H1 (cell line): ENCODE measurements around the gene ABCF2. TPM values are rescaled to one million over a fixed set of nuclear protein-coding genes. Genes with fewer than 3 reads are reported as not detected.

Source experiments
- CTCF ChIA-PET: fragments of 300-600 bp; sonication (Branson Sonifier 250); formaldehyde crosslinking; loops from one replicate; lab custom pipeline; 2021; ENCODE audit not compliant: partially characterized antibody; lab: Charles Lee
- POLR2A ChIA-PET: fragments of 300-600 bp; sonication (Branson Sonifier 250); formaldehyde crosslinking; loops from one replicate; lab custom pipeline; 2021; ENCODE audit warnings: inconsistent platforms; ENCODE audit not compliant: partially characterized antibody; lab: Charles Lee
- DNase-seq, 2 experiments: peaks; one replicate each; pipeline versions ENCODE4 v3.0.0 to v3.0.0-alpha.2; 2010 to 2022; ENCODE audit warnings: low spot score in 2 of 2, low read depth in 1 of 2, mixed read lengths in 1 of 2
- FAIRE-seq: peaks from 2 replicates; lab custom pipeline; 2011; peaks lifted over from hg19 to GRCh38; lab: Jason Lieb, UNC
- H2AFZ ChIP-seq: 2 replicates; pipeline ENCODE4 v1.8.1; 2012; ENCODE audit warnings: low read length, inconsistent platforms
- H2AK5ac ChIP-seq: 2 replicates; pipeline ENCODE4 v1.6.1; 2013; ENCODE audit warnings: low read depth, low read length
- H2BK120ac ChIP-seq: replicated peaks from 2 replicates; pipeline ENCODE3; 2013; ENCODE audit warnings: low read depth, low read length, inconsistent platforms
- H2BK12ac ChIP-seq: 2 replicates; pipeline ENCODE4 v1.6.1; 2013; ENCODE audit warnings: low read depth, low read length
- H2BK15ac ChIP-seq: 2 replicates; pipeline ENCODE4 v1.6.1; 2013; ENCODE audit warnings: low read length
- H2BK20ac ChIP-seq: 2 replicates; pipeline ENCODE4 v1.6.1; 2013; ENCODE audit warnings: low read length
- H2BK5ac ChIP-seq: 2 replicates; pipeline ENCODE4 v1.6.1; 2013; ENCODE audit warnings: low read depth, low read length
- H3K14ac ChIP-seq: 2 replicates; pipeline ENCODE4 v1.6.1; 2013; ENCODE audit warnings: inconsistent platforms; ENCODE audit not compliant: insufficient read length
- H3K18ac ChIP-seq: 2 replicates; pipeline ENCODE4 v1.6.1; 2013; ENCODE audit warnings: low read length; ENCODE audit errors: extremely low read depth
- H3K23ac ChIP-seq: 2 replicates; pipeline ENCODE4 v1.6.1; 2013; ENCODE audit warnings: inconsistent platforms; ENCODE audit not compliant: insufficient read length
- H3K23me2 ChIP-seq: 2 replicates; pipeline ENCODE4 v1.6.1; 2013; ENCODE audit warnings: low read depth, low read length
- H3K27ac ChIP-seq: 2 replicates; pipeline ENCODE4 v1.6.1; 2011; ENCODE audit warnings: low read depth, low read length, inconsistent platforms
- H3K27me3 ChIP-seq, 4 experiments: replicated peaks in 1 of 4; 1 replicate in 1 of 4; 2 replicates in 3 of 4; pipeline versions ENCODE4 v1.6.1 to v1.8.1; 2011 to 2013; ENCODE audit warnings: low read length in 3 of 4, mild to moderate bottlenecking in 3 of 4, inconsistent platforms in 2 of 4, mixed read lengths in 2 of 4, moderate library complexity in 1 of 4; ENCODE audit not compliant: control insufficient read depth in 3 of 4, insufficient read depth in 3 of 4; ENCODE audit errors: extremely low read depth in 1 of 4
- H3K36me3 ChIP-seq, 4 experiments: 2 replicates each; pipeline versions ENCODE4 v1.6.1 to v1.8.1; 2011 to 2013; ENCODE audit warnings: mild to moderate bottlenecking in 4 of 4, low read length in 3 of 4, moderate library complexity in 2 of 4, control low read depth in 1 of 4, inconsistent platforms in 1 of 4; ENCODE audit not compliant: insufficient read depth in 4 of 4, control insufficient read depth in 2 of 4
- H3K4ac ChIP-seq: replicated peaks from 2 replicates; pipeline ENCODE3; 2013; ENCODE audit warnings: low read length, low read depth, mixed read lengths, inconsistent platforms; ENCODE audit not compliant: insufficient read length
- H3K4me1 ChIP-seq, 4 experiments: replicated peaks in 1 of 4; 1 replicate in 1 of 4; 2 replicates in 3 of 4; pipeline versions ENCODE4 v1.6.1 to v1.8.1; 2011 to 2013; ENCODE audit warnings: low read length in 3 of 4, inconsistent platforms in 2 of 4, mixed read lengths in 1 of 4; ENCODE audit not compliant: insufficient read depth in 4 of 4, control insufficient read depth in 3 of 4
- H3K4me2 ChIP-seq, 2 experiments: 2 replicates each; pipeline versions ENCODE4 v1.6.1 to v1.8.1; 2011 to 2013; ENCODE audit warnings: low read depth in 2 of 2, low read length in 2 of 2, control low read depth in 1 of 2, inconsistent platforms in 1 of 2, mild to moderate bottlenecking in 1 of 2; ENCODE audit not compliant: insufficient read depth in 1 of 2
- H3K4me3 ChIP-seq, 4 experiments: fragments of 200-600, 300-600 bp in 1 of 4; sonication (generic), shearing (Covaris generic), sonication (Bioruptor Twin) in 1 of 4; 2 replicates each; pipeline versions ENCODE4 v1.5.1 to v1.8.1; 2011 to 2016; ENCODE audit warnings: low read length in 4 of 4, low read depth in 3 of 4, control low read depth in 2 of 4, inconsistent platforms in 2 of 4, mild to moderate bottlenecking in 2 of 4, mixed read lengths in 1 of 4, moderate library complexity in 1 of 4; ENCODE audit not compliant: insufficient read depth in 2 of 4; ENCODE audit errors: extremely low read depth in 1 of 4
- H3K56ac ChIP-seq: replicated peaks from 2 replicates; pipeline ENCODE3; 2013; ENCODE audit warnings: low read depth, mild to moderate bottlenecking, mixed read lengths, low read length, inconsistent platforms; ENCODE audit not compliant: insufficient read length
- H3K79me1 ChIP-seq: 2 replicates; pipeline ENCODE4 v1.6.1; 2013; ENCODE audit warnings: low read depth, low read length, control low read depth
- H3K79me2 ChIP-seq, 2 experiments: 2 replicates each; pipeline versions ENCODE4 v1.6.1 to v1.8.1; 2012 to 2013; ENCODE audit warnings: low read length in 2 of 2, mild to moderate bottlenecking in 2 of 2, inconsistent platforms in 1 of 2; ENCODE audit not compliant: insufficient read depth in 2 of 2, control insufficient read depth in 1 of 2
- H3K9ac ChIP-seq, 4 experiments: replicated peaks in 1 of 4; 1 replicate in 1 of 4; 2 replicates in 3 of 4; pipeline versions ENCODE4 v1.6.1 to v1.8.1; 2011 to 2013; ENCODE audit warnings: low read depth in 3 of 4, low read length in 3 of 4, control low read depth in 2 of 4, mild to moderate bottlenecking in 2 of 4, moderate library complexity in 2 of 4, inconsistent platforms in 1 of 4; ENCODE audit errors: extremely low read depth in 1 of 4
- H3K9me3 ChIP-seq, 2 experiments: 2 replicates each; pipeline versions ENCODE4 v1.6.1 to v1.8.1; 2012 to 2013; ENCODE audit warnings: mild to moderate bottlenecking in 2 of 2, moderate library complexity in 2 of 2, control low read depth in 1 of 2, inconsistent platforms in 1 of 2, low read depth in 1 of 2, low read length in 1 of 2, mixed read lengths in 1 of 2; ENCODE audit not compliant: insufficient read depth in 2 of 2
- H4K20me1 ChIP-seq, 2 experiments: replicated peaks in 1 of 2; 2 replicates each; pipeline versions ENCODE3 to v1.8.1; 2011 to 2013; ENCODE audit warnings: inconsistent platforms in 2 of 2, low read length in 2 of 2, mild to moderate bottlenecking in 1 of 2; ENCODE audit not compliant: insufficient read depth in 2 of 2, control insufficient read depth in 1 of 2
- H4K5ac ChIP-seq: 2 replicates; pipeline ENCODE4 v1.6.1; 2013; ENCODE audit warnings: low read length, low read depth, mixed read lengths, inconsistent platforms; ENCODE audit not compliant: insufficient read length
- H4K8ac ChIP-seq: 2 replicates; pipeline ENCODE4 v1.8.0; 2013; ENCODE audit warnings: mild to moderate bottlenecking, moderate library complexity, low read length, inconsistent platforms; ENCODE audit not compliant: insufficient read depth; ENCODE audit errors: extremely low read depth
- H4K91ac ChIP-seq: replicated peaks from 2 replicates; pipeline ENCODE3; 2013; ENCODE audit warnings: low read length, mixed read lengths, inconsistent platforms; ENCODE audit not compliant: insufficient read length
- BCL11A ChIP-seq, 2 experiments: IDR thresholded peaks; one replicate each; pipeline ENCODE4 v1.6.1; 2011; ENCODE audit warnings: low read depth in 2 of 2, low read length in 2 of 2, mild to moderate bottlenecking in 2 of 2
- CREB1 ChIP-seq: IDR thresholded peaks from 2 replicates; pipeline ENCODE4 v1.6.1; 2012; ENCODE audit warnings: inconsistent platforms
- EGR1 ChIP-seq: IDR thresholded peaks from 2 replicates; pipeline ENCODE4 v1.6.1; 2011; ENCODE audit warnings: low read depth, low read length, borderline replicate concordance
- HDAC2 ChIP-seq, 2 experiments: fragments of 300-600 bp in 1 of 2; sonication (generic) in 1 of 2; IDR thresholded peaks; 2 replicates each; pipeline ENCODE4 v1.6.1; 2011 to 2012; ENCODE audit warnings: low read depth in 2 of 2, low read length in 2 of 2, mild to moderate bottlenecking in 2 of 2, moderate library complexity in 2 of 2, borderline replicate concordance in 1 of 2, inconsistent platforms in 1 of 2
- JUND ChIP-seq: IDR thresholded peaks from 2 replicates; pipeline ENCODE4 v1.6.1; 2011; ENCODE audit warnings: mild to moderate bottlenecking, improper control_type of control experiment, low read length
- PHF8 ChIP-seq: fragments of 200-600 bp; sonication (generic); conservative IDR thresholded peaks from 2 replicates; pipeline ENCODE4 v1.7.1; 2012; ENCODE audit warnings: low read depth, mild to moderate bottlenecking, inconsistent platforms, low read length, moderate library complexity
- RAD21 ChIP-seq, 2 experiments: IDR thresholded peaks in 1 of 2; conservative IDR thresholded peaks in 1 of 2; 2 replicates each; pipeline ENCODE4 v1.6.1; 2011; ENCODE audit warnings: low read depth in 2 of 2, low read length in 2 of 2, improper control_type of control experiment in 1 of 2, inconsistent platforms in 1 of 2, mild to moderate bottlenecking in 1 of 2, moderate library complexity in 1 of 2
- SIRT6 ChIP-seq: IDR thresholded peaks from one replicate; pipeline ENCODE4 v1.7.1; 2012; ENCODE audit warnings: low read length, inconsistent platforms
- SP2 ChIP-seq: IDR thresholded peaks from 2 replicates; pipeline ENCODE4 v1.6.1; 2012; ENCODE audit warnings: mild to moderate bottlenecking, low read length, inconsistent platforms
- SP4 ChIP-seq: IDR thresholded peaks from 2 replicates; pipeline ENCODE4 v1.6.1; 2012; ENCODE audit warnings: low read length, inconsistent platforms
- SRF ChIP-seq: IDR thresholded peaks from 2 replicates; pipeline ENCODE4 v1.6.1; 2011; ENCODE audit warnings: mild to moderate bottlenecking, low read depth, low read length, moderate library complexity
- TEAD4 ChIP-seq: IDR thresholded peaks from 2 replicates; pipeline ENCODE4 v1.6.1; 2012; ENCODE audit warnings: low read depth, low read length, inconsistent platforms, mixed read lengths
- ZNF274 ChIP-seq: IDR thresholded peaks from 2 replicates; pipeline ENCODE4 v1.7.0; 2012; ENCODE audit warnings: low read length, borderline replicate concordance; ENCODE audit errors: extremely low read depth
- WGBS, 2 experiments: shearing (Covaris generic) in 1 of 2; methylation state at CpG; one replicate each; pipeline versions ENCODE4 v1.1.6 to v1.1.7; 2013 to 2015; ENCODE audit warnings: low lambda C conversion rate in 2 of 2, mixed read lengths in 2 of 2, inconsistent platforms in 1 of 2, low coverage in 1 of 2, missing lambda C conversion rate in 1 of 2; ENCODE audit not compliant: insufficient replicate concordance in 2 of 2, insufficient coverage in 1 of 2, insufficient read length in 1 of 2; ENCODE audit errors: extremely low coverage in 1 of 2, missing lambda C conversion rate in 1 of 2; 5-methylcytosine and 5-hydroxymethylcytosine counted together
- polyA plus RNA-seq, 7 experiments: library from polyadenylated mRNA; depleted of rRNA in 3 of 7; stranded (reverse) in 5 of 7; unstranded in 2 of 7; fragments of >200 nt in 5 of 7; fragments of 200-250 nt in 2 of 7; gene quantifications; 1 replicate in 5 of 7; 2 replicates in 1 of 7; 4 replicates in 1 of 7; pipeline versions ENCODE4 v1.2.1 to v1.2.3, GENCODE V29; 2011 to 2013; ENCODE audit warnings: missing spikeins in 2 of 7, mixed read lengths in 2 of 7
- total RNA-seq: library from RNA; stranded (reverse); fragmentation: NEBNext Ultra II Directional; extraction: Animal tissue kit (Norgen Biotek cat#: 25700); gene quantifications from 2 replicates; pipeline ENCODE4 v1.2.1, GENCODE V29; 2021
- TF ChIP-seq, protein P1 (sequence below): IDR thresholded peaks from 2 replicates; pipeline ENCODE4 v1.6.1; 2011; ENCODE audit warnings: low read length, improper control_type of control experiment

ABCF2 gene
- total and polyA plus RNA-seq, 2 of the 8 experiments (the other 6 are each of a cell fraction or from before 2014, with no cell fraction given) = 28.0 to 55.0 TPM

DNA sequence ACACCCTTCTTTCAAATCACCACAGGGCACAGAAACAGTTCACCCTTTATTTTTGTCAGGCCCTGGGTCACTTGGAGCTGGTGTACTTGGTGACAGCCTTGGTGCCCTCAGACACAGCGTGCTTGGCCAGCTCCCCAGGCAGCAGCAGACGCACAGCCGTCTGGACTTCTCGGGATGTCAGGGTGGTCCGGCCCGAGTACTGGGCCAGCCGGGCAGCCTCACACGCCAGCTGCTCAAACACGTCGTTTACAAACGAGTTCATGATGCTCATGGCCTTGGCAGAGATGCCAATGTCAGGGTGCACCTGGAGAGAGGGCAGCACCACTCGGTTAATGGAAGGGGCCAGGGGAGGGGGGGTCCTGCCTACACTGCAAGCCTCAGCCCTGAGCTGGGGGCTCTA is 19.2 kb downstream of the ABCF2 start:
- Histone ChIP-seq H4K5ac (no peak overlapping the region), H3K79me2 (no peaks in the 10 kb centered on the region), H2BK15ac (no peak overlapping the region), H3K27ac (no peak overlapping the region), H3K9me3 (no peaks in the 10 kb centered on the region), H2AK5ac (no peak overlapping the region), H2BK20ac (no peak overlapping the region), H3K36me3 (peaks cover 0 to 7% (median 0%) of the 10 kb centered on the region in 4 experiments; a peak in 2 of 8 replicates), H2BK12ac (no peak overlapping the region), H2AFZ (no peak overlapping the region), H3K23me2 (no peaks in the 10 kb centered on the region), H2BK120ac (no peak overlapping the region), H4K8ac (peak overlapping the region; percentile 57; the same call in 1 of the 2 replicates), H2BK5ac (no peak overlapping the region), H3K79me1 (no peaks in the 10 kb centered on the region), H3K4me3 (no peak overlapping the region), H3K4me2 (no peak overlapping the region), H3K18ac (no peak overlapping the region), H3K9ac (no peak overlapping the region), H3K23ac (no peak overlapping the region), H3K4ac (no peak overlapping the region), H3K14ac (no peak overlapping the region), H4K20me1 (peaks cover 5% of the 10 kb centered on the region in 2 experiments), H4K91ac (no peak overlapping the region), H3K27me3 (peaks cover 0 to 3% (median 0%) of the 10 kb centered on the region in 4 experiments; a peak in 2 of 7 replicates), H3K56ac (no peak overlapping the region), H3K4me1 (peaks cover 0 to 6% (median 3%) of the 10 kb centered on the region in 4 experiments; a peak in 4 of 7 replicates)
- ChIA-PET CTCF (interaction anchor here (1.0 to 3.1 kb wide), 6 partner anchors 11 to 36 kb away, joined by 3 to 13 read pairs (median 4); no protein-coding TSS in a partner anchor), POLR2A (no interaction called here)
- 79% methylated on average over 12 of the region's 12 CpGs; no CpG with 5 or more reads in 1 of the 2 experiments for WGBS, 2 experiments
- DNase-seq (no peak), FAIRE-seq (no peak)
- TF ChIP-seq SP4 (no peak), JUND (no peak), SP2 (no peak), ZNF274 (no peak), SIRT6 (no peak), BCL11A (IDR thresholded peaks at IDR 0.05; ENCODE audit: low read depth in 2 of 2, low read length in 2 of 2) (no peak), SRF (no peak), RAD21 (IDR thresholded peaks at IDR 0.05 in 1 of 2, conservative IDR thresholded peaks at IDR 0.05 in 1 of 2; ENCODE audit: low read depth in 2 of 2, low read length in 2 of 2) (no peak), HDAC2 (IDR thresholded peaks at IDR 0.05; ENCODE audit: borderline replicate concordance in 1 of 2, low read depth in 2 of 2, low read length in 2 of 2) (no peak), TEAD4 (no peak), PHF8 (no peak), EGR1 (no peak), CREB1 (no peak)
- TF ChIP-seq, protein P1, sequence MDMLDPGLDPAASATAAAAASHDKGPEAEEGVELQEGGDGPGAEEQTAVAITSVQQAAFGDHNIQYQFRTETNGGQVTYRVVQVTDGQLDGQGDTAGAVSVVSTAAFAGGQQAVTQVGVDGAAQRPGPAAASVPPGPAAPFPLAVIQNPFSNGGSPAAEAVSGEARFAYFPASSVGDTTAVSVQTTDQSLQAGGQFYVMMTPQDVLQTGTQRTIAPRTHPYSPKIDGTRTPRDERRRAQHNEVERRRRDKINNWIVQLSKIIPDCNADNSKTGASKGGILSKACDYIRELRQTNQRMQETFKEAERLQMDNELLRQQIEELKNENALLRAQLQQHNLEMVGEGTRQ = no peak
